Fibroblast of lung (primary cell): ENCODE measurements around the gene ATOH8. TPM values are rescaled to one million over a fixed set of nuclear protein-coding genes. Genes with fewer than 3 reads are reported as not detected.

Experiments used
- DNase-seq, 2 donors: peaks; one replicate each; pipeline versions ENCODE4 v3.0.0 to v3.0.0-alpha.2; 2010; ENCODE audit warnings: low read depth in 2 of 2
- H2AFZ ChIP-seq: 2 replicates; pipeline ENCODE4 v1.5.1; 2012; ENCODE audit warnings: low read length, control low read depth, inconsistent platforms
- H3K27ac ChIP-seq: 2 replicates; pipeline ENCODE4 v1.5.1; 2011; ENCODE audit warnings: low read length, control low read depth; ENCODE audit not compliant: insufficient read depth
- H3K27me3 ChIP-seq: 2 replicates; pipeline ENCODE4 v1.5.1; 2011; ENCODE audit warnings: mild to moderate bottlenecking, low read length; ENCODE audit not compliant: control insufficient read depth, insufficient read depth
- H3K36me3 ChIP-seq: 2 replicates; pipeline ENCODE4 v1.5.1; 2011; ENCODE audit warnings: low read length; ENCODE audit not compliant: control insufficient read depth, insufficient read depth
- H3K4me1 ChIP-seq: 2 replicates; pipeline ENCODE4 v1.5.1; 2011; ENCODE audit warnings: low read length; ENCODE audit not compliant: control insufficient read depth, insufficient read depth; ENCODE audit errors: extremely low read depth
- H3K4me2 ChIP-seq: 2 replicates; pipeline ENCODE4 v1.5.1; 2011; ENCODE audit warnings: low read length, control low read depth; ENCODE audit not compliant: insufficient read depth; ENCODE audit errors: extremely low read depth
- H3K4me3 ChIP-seq, 4 experiments: fragments of 200-600 bp in 1 of 4; sonication (generic) in 1 of 4; replicated peaks in 1 of 4; 2 replicates each; pipeline ENCODE4 v1.5.1; 2011 to 2016; ENCODE audit warnings: low read length in 4 of 4, low read depth in 3 of 4, mild to moderate bottlenecking in 3 of 4, control low read depth in 2 of 4, inconsistent platforms in 1 of 4, mixed read lengths in 1 of 4; ENCODE audit not compliant: insufficient read depth in 1 of 4; ENCODE audit errors: control extremely low read depth in 1 of 4
- H3K79me2 ChIP-seq: 2 replicates; pipeline ENCODE4 v1.5.1; 2012; ENCODE audit warnings: mild to moderate bottlenecking, low read length, inconsistent platforms; ENCODE audit not compliant: control insufficient read depth, insufficient read depth
- H3K9ac ChIP-seq: 2 replicates; pipeline ENCODE4 v1.5.1; 2011; ENCODE audit warnings: mild to moderate bottlenecking, low read length, control low read depth; ENCODE audit not compliant: insufficient read depth
- H3K9me3 ChIP-seq: 2 replicates; pipeline ENCODE4 v1.5.1; 2012; ENCODE audit warnings: low read depth, low read length; ENCODE audit not compliant: control insufficient read depth, insufficient read depth
- H4K20me1 ChIP-seq: 2 replicates; pipeline ENCODE4 v1.5.1; 2011; ENCODE audit warnings: low read length; ENCODE audit not compliant: control insufficient read depth, insufficient read depth; ENCODE audit errors: extremely low read depth
- CTCF ChIP-seq, 2 donors: IDR thresholded peaks in 1 of 2; conservative IDR thresholded peaks in 1 of 2; 1 replicate in 1 of 2; 2 replicates in 1 of 2; pipeline ENCODE4 v1.5.1; 2011 to 2012; ENCODE audit warnings: low read length in 2 of 2, control low read depth in 1 of 2, inconsistent platforms in 1 of 2, low read depth in 1 of 2, mild to moderate bottlenecking in 1 of 2
- EZH2 ChIP-seq: IDR thresholded peaks from 2 replicates; pipeline ENCODE4 v1.5.1; 2012; ENCODE audit warnings: low read length, control low read depth, mild to moderate bottlenecking; ENCODE audit errors: missing control alignments
- polyA plus RNA-seq, 2 donors: library from polyadenylated mRNA; depleted of rRNA in 1 of 2; stranded (reverse) in 1 of 2; unstranded in 1 of 2; fragments of >200 nt; gene quantifications; 2 replicates each; pipeline ENCODE4 v1.2.1, GENCODE V29; 2011 to 2012; ENCODE audit warnings: missing spikeins in 1 of 2
- total RNA-seq: library from RNA; depleted of rRNA; stranded (reverse); fragments of >200 nt; gene quantifications from 2 replicates; pipeline ENCODE4 v1.2.1, GENCODE V29; 2014

ATOH8 gene
- total and polyA plus RNA-seq, 2 donors (not counting 1 experiment from before 2014, with no cell fraction given): 5.6 to 19.2 TPM

- Histone ChIP-seq H4K20me1 (no peaks in the 10 kb centered on the region), H3K4me2 (no peak overlapping the region), H3K9ac (no peak overlapping the region), H3K4me1 (no peaks in the 10 kb centered on the region), H3K27ac (no peak overlapping the region), H3K9me3 (no peaks in the 10 kb centered on the region), H3K4me3 (no peak overlapping the region), H3K27me3 (peaks cover 2% of the 10 kb centered on the region), H3K79me2 (no peaks in the 10 kb centered on the region), H2AFZ (no peak overlapping the region), H3K36me3 (no peaks in the 10 kb centered on the region)
- DNase-seq: no peak
- TF ChIP-seq CTCF (conservative IDR thresholded peaks at IDR 0.05 in 1 of 2, IDR thresholded peaks at IDR 0.05 in 1 of 2; ENCODE audit: low read depth in 1 of 2, low read length in 2 of 2): no peak
Measured at GRCh38 chr2:85823951-85824350, 70.2 kb downstream of the ATOH8 start.

GRCh38 chr2:85826990-85827878 is 73.4 kb downstream of the ATOH8 start:
- H3K4me2 ChIP-seq: peak overlapping the region; percentile 59
- no peaks in the 10 kb centered on the region for H3K27me3 ChIP-seq
- H3K36me3 ChIP-seq: no peaks in the 10 kb centered on the region
- H3K79me2 ChIP-seq: no peaks in the 10 kb centered on the region
- H4K20me1 ChIP-seq: no peaks in the 10 kb centered on the region
- peak overlapping the region in 1 of 4 experiments; percentile 23 for H3K4me3 ChIP-seq
- no peaks in the 10 kb centered on the region for H3K9me3 ChIP-seq
- peak; percentile 43 to 52 for DNase-seq
- H3K4me1 ChIP-seq: no peaks in the 10 kb centered on the region
- TF ChIP-seq CTCF (conservative IDR thresholded peaks at IDR 0.05 in 1 of 2, IDR thresholded peaks at IDR 0.05 in 1 of 2; ENCODE audit: low read depth in 1 of 2, low read length in 2 of 2) (peak; percentile 76 to 84), EZH2 (no peak)
- no peak overlapping the region for H3K9ac ChIP-seq
- no peak overlapping the region for H2AFZ ChIP-seq
- H3K27ac ChIP-seq: no peak overlapping the region

GRCh38 chr2:85827879-85828569 is 74.2 kb downstream of the ATOH8 start:
- no peaks in the 10 kb centered on the region for H3K36me3 ChIP-seq
- no peak overlapping the region for H3K4me2 ChIP-seq
- H4K20me1 ChIP-seq: no peaks in the 10 kb centered on the region
- no peak overlapping the region for H3K9ac ChIP-seq
- no peak overlapping the region for H2AFZ ChIP-seq
- no peaks in the 10 kb centered on the region for H3K79me2 ChIP-seq
- H3K27ac ChIP-seq: no peak overlapping the region
- no peaks in the 10 kb centered on the region for H3K4me1 ChIP-seq
- no peak for DNase-seq
- H3K4me3 ChIP-seq: no peak overlapping the region
- no peaks in the 10 kb centered on the region for H3K9me3 ChIP-seq
- H3K27me3 ChIP-seq: no peaks in the 10 kb centered on the region
- TF ChIP-seq CTCF (conservative IDR thresholded peaks at IDR 0.05 in 1 of 2, IDR thresholded peaks at IDR 0.05 in 1 of 2; ENCODE audit: low read depth in 1 of 2, low read length in 2 of 2) (no peak), EZH2 (no peak)
